Cerebellar cortex (tissue), 1 donor: Measurements from ENCODE around the gene WNT11.
A peak's percentile ranks its signal among the peaks of the same experiment; 100 is the strongest.
"Not testable (repeated sequence)": the region's sequence is repeated elsewhere in the genome, so short reads cannot be mapped to it uniquely, and the experiment has no call there.

Experiments used
- DNase-seq: peaks from one replicate; pipeline ENCODE4 v3.0.0-alpha.2; 2015; ENCODE audit warnings: low spot score

Gene WNT11

DNA sequence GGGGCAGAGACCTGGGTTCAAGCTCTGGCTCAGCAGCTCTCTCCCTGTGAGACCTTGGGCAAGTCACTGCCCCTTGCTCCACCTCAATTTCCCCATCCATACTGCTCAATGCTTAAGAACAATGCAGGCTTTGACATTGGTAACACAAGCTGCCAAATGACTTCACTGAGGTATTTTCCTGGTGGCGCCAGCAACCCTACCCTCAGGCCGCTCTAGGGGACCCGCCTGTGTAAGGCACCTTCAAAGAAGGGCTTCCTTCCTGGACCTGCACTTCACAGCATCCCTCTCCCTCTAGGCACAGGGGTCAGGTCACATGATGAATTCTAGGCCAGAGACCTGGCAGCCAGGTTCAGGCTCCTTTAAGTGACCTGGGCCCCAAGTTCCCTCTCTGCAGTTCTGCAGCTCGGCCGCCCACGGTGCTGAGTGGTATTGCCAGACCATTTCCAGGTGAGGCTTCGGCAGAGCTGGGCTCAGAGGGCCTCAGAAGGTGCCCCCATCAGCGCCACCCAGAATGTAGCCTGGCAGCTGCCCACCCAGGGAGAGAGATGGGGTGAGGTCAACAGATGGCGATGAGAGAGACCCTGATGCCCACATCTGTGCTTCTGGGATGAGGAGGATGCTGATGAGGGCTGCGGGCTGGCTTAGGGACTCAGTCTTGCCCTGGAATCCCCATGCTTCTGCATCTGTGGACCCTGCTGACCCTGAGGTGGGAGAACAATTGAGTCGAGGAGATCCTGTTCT lies 4.5 kb downstream of the WNT11 start:
- DNase-seq = no peak

- no peak for DNase-seq
Observed at GRCh38 chr11:76201056-76201455, 5.2 kb downstream of the WNT11 start.

DNA sequence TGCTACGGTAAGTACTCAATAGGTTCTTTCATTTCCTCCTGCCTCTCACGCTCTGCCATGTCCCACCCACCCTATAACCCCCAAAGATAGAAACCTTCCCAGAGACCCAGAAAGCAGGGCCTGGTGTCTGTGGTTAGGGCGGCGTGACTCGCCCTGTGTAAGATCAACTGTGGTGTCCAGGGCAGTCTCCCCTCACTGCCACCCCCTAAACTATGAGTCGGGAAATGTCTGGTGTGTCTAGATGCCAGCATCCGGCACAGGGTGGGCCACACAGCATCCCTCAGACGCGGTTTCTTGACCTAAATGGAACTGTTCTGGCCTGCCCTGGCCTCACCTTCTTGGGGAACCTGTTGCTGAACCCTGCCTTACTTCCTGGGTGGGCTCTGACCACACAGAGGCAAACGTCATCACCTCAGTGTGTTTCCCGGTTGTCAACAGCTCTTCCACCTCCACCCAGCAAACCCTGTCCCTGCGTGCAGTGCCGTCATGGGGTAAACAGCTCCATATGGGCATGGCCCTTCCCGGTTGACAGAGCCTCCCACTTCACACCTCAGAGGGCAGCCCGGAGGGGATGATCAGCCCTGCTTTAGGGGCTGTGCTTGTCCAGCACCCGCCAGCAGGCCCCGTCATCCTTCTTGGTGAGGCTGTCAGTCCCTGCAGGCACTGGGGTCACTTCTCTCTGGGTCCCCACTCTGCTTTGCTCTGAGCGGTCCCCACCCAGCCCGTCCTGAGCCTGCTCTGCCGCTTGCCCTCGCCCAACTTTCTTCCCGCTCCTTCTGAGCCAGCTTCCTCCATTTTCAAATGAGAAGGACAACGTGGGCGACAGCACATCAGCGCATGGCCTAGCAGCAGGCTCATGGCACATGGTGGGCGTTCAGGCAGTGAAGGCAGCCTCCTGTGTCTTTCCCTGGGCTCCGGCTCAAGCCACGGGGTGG lies 6.0 kb downstream of the WNT11 start:
- no peak for DNase-seq

DNA sequence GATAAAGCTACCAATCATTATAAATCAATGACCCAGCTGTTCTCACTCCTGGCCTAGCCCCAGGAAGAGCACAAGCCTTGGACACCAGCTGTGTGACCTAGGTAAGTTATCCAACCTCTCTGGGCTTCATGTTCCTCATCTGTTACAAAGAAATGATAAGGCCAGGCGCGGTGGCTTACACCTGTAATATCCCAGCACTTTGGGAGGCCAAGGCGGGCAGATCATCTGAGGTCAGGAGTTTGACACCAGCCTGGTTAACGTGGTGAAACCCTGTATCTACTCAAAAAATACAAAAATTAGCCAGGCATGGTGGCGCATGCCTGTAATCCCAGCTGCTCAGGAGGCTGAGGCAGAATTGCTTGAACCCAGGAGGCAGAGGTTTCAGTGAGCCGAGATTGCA lies 7.6 kb downstream of the WNT11 start:
- not testable (repeated sequence) for DNase-seq

GRCh38 chr11:76197941-76198640 lies 8.2 kb downstream of the WNT11 start:
- DNase-seq = no peak

GRCh38 chr11:76197332-76197731 lies 9.0 kb downstream of the WNT11 start:
- no peak for DNase-seq

- no peak for DNase-seq
Observed at GRCh38 chr11:76196849-76197248, 9.5 kb downstream of the WNT11 start.

DNA sequence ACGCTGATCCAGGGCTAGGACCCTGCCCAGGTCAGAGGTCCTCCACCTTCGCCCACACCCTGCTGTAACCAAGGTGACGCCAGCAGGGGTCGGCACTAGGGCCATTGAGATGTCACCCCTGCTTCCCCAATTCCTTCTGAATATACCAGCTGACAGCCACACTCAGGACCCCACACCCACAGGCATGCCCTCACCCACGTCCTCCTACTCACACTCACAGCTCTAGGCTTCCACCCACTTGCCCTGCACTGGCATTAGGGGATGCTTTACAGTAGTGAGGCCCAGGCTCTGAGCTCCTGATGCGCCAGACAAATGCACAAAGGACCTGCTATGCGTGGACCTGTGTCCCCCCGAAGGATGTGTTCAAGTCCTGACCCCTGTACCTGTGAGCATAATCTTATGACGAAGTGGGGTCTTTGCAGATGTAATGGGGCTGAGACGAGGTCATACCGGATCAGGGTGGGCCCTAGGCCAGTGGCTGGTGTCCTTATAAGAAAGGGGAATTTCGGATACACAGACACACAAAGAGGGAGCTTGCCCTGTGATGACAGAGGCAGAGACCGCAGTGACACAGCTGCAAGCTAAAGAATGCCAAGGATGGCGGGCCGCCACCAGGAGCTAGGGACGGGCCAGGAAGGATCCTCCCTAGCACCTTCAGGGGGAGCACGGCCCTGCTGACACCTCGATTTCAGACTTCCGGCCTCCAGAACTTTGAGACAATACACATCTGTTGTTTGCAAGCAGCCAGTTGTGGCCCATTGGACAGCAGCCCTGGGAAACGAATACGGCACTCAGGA lies 11.2 kb downstream of the WNT11 start:
- no peak for DNase-seq

DNA sequence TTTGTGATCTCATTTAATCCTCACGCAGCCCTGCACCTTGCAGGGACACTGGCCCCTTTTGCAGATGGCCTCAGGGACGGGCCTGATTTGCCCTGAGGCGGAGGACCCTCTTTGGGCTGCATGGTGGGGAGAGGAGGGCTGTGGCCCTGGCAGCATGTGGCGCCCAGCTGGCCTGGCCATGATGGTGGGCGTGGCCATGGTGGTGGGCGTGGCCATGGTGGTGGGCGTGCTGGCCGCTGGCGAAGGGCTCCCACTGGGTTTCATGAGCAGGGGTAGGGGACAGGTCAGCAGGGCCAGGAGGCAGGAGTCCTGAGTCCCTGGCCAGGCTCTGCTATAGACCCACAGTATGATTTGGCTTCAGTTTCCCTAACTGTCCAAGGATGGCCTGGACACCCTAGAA lies 13.1 kb downstream of the WNT11 start:
- DNase-seq = no peak

- no peak for DNase-seq
Observed at GRCh38 chr11:76190376-76190775, 15.9 kb downstream of the WNT11 start.

DNA sequence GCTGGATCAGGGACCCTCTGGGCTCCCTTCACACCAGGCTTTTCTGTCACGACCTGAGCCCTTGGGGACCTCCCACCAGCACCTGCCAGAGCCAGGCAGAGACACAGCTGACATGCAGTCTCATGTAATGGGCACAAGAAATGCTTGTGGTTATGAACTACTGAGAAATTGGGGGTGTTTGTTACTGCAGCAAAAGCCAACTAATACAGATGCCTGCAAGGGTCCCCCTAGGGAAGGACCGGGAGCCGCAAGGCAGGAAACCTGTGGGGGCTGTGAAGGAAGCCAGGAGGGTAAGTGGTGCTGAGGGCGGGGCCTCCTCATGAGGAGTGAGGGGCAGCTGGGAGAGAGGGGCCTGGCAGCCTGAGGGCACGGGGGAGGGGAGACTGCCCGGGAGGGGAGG lies 16.6 kb downstream of the WNT11 start:
- no peak for DNase-seq

- DNase-seq = no peak
Observed at GRCh38 chr11:76188873-76189272, 17.4 kb downstream of the WNT11 start.

DNA sequence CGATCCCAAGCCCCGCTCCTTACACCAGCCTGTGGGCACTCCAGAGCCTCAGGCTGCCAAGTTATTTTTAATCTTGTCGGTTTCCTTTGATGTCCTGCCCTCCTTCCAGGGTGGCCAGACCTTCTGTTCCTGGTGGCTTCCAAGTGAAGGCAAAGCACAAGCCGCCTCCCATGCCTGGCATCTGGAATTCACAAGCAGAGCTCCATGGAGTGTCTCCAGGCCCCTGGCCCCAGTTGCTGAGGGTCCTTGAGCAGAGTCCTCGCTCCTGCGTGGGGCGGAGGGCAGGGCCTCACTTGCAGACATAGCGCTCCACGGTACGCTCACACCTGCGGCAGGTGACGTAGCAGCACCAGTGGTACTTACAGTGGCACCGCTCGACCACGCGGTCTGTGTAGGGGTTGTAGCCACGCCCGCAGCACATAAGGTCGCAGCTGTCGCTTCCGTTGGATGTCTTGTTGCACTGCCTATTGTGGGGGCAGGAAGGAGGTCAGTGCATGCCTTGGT lies 19.5 kb downstream of the WNT11 start:
- DNase-seq = peak; percentile 62

DNA sequence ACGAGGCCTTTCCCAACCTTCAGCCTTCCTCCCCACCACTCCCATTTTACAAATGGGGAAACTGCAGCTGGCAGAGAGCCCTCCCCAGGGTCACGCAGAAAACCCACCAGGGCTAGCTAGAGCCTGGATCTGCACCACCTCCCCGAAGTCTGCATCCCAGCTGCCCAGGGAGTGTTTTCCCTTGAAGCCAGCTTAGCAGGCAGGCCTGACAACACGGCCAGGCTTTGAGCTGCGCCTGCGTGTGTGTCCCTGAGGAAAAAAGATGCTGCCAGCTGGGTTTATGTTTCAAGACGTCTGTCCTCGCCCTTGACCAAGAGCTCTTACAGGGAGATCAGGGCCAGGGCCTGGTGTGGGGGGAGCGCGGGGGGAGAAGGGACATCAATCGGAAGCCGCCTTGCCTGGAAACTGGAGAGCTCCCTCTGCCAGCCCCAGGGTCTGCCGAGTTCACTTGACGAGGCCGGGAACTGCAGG lies 20.3 kb downstream of the WNT11 start:
- DNase-seq = peak; percentile 27

DNA sequence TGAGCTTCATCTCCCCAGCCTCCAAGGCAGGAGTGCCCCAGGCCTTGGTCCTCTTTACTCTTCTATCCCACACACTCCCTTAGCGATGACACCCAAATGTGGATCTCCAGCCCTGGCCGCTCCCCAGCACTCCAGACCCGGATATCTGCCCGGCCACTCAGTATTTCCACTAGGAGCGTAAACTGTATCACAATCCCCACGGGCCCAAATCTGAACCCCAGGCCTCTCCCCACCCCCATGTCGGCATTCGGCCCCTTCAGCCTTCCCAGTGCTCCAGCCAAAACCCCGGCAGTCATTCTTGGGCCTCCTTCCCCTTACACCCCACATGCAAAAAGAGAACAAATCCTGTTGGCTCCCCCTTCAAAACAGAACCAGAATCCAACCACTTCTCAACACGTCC lies 20.8 kb downstream of the WNT11 start:
- DNase-seq = no peak

DNA sequence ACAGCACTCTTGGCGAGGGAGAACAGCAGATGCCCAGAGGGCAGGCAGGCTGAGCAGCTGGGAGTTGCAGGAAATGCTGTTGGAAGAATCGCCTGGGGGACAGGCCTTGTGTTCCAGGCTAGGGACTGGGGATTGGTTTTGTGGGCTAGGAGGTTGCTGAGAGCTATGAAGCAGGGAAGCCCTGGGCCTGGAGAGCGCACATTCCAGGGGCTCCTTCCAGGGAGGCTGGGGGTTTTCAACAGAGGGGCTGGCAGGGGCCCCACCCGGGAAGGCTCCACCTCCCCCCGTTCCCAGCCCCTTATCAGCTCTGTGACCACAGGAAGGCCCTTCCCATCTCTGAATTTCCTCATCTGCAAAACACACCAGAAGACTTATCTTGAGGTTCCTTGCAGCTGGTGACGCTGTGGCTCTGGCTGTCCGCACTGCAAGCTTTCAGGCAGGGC lies 21.7 kb downstream of the WNT11 start:
- no peak for DNase-seq

DNA sequence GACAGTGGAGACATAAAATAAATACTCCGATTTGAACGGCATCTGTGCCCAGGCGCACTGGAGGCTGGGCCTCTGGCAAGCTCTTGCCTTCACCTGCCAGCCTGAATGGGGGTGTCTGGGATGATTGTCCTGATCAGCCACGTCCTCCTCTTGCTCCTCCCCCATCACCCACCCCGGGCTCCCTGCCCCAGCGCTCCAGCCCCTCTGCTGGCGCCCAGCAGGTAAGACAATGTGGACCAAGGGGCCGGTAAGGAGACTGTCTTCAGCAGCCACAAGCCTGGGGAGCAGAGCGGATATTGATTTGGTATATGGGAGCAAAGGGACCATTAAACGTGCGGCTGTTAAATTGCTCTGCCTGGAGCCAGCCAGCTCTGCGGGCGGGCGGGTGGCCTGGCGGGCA lies 24.9 kb downstream of the WNT11 start:
- no peak for DNase-seq

- no peak for DNase-seq
Observed at GRCh38 chr11:76179147-76179546, 27.2 kb downstream of the WNT11 start.

DNA sequence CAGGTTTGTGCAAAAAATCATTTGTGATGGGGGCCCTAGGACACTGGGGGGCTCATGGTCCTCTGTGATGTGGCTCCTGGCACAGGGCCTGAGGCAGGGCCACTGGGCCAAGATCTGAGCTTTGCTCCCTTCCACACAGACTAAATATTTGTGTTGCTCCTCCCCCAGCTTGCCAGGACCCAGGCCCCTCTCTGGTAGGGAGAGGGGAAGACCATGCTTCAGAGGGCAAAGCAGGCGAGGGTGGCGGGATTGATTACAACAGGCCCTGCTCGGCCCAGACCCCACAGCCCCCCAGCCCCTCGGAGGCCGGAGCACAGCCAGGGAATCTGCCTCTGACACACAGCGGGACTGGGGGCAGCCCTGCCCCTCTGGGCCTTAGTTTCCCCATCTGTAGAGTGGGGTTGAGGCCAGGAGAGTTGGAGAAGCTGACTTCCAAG lies 29.0 kb downstream of the WNT11 start:
- no peak for DNase-seq

DNA sequence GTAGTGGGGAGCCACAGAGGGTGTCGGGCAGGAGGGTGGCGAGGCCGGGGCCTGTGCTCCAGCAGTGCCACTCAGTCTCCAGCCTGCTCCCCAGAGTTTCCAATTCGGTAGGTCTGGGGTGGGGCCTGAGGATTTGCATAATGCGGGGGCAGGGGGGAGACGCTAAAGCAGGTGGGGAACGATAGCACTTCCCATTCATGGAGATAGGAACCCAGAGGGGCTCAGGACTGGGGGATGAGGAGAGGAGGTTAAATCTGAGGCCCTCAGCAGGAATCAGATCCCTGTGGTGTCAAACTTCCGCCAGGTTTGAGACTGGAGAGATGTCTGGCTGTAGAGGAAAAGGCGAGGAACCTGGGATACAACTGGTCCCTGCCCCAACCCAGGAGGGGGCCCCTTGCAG lies 29.8 kb downstream of the WNT11 start:
- DNase-seq = no peak

GRCh38 chr11:76175783-76176182 lies 30.5 kb downstream of the WNT11 start:
- DNase-seq = no peak
